ENCODE data around the gene C12orf50.
"Not testable (repeated sequence)": the region's sequence is repeated elsewhere in the genome, so short reads cannot be mapped to it uniquely, and the experiment has no call there.

C12orf50 gene

DNA sequence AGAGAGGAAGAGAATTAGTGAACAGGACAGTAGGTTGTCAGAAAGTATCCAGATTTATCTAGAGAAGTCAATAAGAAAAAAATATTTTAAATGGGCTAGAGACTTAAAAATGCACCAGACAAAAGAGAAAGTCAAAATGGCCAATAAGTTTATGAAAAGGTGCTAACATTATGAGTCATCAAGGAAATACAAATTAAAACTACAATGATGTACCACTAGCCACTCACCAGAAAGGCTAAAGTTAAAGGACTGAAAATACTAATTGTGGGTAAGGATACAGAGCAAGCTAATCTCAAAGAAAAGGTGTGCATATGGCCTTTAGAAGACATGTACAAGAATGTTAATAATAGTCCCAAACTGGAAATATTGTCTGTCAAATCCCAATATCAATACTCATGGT, 37.7 kb downstream of the C12orf50 start:
- no peak for DNase-seq (ENCODE audit: insufficient read length, low spot score)
- no peak for FAIRE-seq

DNA sequence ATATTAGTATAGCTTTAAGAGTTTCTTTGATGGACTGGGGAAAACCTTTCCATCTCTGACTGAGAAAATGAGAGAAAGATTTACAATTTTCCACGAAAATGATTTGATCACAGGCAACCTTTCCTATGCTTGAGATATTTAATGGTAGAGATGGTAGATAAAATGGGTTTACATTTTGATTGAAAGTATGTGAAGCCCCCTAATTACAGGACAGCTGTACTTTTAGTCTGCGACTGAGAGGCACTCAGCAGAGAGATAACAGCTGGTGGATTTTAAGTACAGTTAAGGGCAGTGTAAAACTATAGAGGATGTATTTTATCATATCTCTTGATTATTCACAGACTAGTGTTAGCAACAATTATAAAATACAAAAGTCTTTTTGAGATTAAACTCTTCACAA, 40.7 kb downstream of the C12orf50 start:
- DNase-seq (ENCODE audit: insufficient read length, low spot score), result no peak
- no peak for FAIRE-seq

DNA sequence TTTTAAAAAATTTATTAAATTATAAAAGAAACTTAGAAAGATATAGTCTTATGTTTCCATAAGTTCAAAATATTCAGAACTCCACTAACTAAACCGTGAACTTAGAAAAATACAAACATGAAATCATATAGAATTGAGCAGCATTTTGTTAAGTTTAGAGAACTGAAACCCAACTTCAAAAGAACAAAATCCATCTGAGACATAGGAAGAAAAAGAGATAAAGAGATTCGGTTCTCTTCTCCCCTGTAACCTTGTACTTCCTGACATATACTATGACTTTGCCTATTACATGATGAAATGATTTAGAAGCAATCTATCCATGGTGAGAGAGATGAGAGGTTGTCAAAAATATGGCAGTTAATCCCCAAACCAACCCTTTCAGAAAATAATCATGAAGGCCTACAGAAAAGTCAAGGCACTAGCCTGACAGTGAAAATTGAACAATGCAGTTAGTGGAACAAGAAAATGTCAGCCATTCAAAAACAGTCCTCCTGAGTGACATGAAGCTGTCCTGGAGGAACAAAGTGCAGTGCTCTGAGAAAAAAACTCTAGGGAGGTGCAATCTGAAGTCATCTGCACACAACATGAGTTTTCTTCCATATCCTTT, 44.0 kb downstream of the C12orf50 start:
- no peak for DNase-seq (ENCODE audit: insufficient read length, low spot score)
- no peak for FAIRE-seq

DNA sequence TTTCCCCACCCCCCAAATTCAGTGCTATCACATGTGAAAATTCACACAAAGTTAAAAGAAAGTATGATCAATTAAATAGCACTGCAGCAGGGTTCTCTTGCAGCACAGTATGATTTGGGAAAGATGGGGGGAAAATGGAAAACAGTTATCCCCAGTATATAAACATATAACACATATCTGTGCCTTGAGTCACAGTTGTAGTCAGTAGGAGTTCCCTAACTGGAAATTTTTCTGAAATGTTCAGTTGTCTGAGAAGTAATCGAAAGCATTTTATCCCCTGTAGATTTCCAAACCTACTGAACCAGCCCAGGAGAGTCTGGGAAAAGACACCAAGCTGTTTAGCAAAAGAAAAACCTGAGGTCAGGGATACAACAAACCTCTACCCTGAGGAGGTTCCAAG, 47.0 kb downstream of the C12orf50 start:
- no peak for FAIRE-seq
- DNase-seq (ENCODE audit: insufficient read length, low spot score), result no peak

DNA sequence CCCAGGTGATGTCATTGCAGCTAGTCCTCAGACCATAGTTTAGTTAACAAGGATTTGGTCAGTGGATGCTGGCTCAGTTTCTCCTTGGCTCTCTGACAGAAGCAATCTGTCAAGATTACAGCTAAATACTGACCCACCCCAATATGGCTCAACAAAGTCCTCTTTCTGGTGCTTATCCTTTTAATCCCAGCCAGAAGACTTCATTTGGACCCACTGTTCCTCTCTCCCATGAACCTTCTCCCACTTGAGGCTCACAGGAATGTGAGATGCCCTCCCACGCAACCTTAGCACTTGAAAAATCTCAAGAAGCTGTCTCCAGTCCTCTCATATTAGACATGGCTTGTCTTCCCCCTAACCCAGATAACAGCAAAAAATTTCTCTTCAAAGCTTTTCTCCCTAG, 47.7 kb downstream of the C12orf50 start:
- no peak for FAIRE-seq

DNA sequence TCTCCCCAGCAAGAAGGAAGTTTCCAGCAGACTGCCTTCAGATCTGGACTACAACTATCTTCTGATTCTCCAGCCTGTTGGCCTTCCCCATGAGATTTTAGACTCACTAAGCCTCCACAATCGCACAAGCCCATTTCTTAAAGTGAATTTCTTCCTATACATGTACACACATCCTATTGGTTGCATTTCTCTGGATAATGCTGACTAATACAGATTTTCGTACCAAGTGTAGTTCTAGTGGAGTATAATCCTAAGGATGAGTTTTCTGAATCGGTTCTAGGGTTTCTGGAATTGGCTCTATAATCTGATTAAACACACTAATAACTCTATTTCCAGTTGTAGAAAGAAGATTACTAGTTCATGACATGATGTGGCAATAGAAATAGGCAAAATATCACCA, 53.3 kb downstream of the C12orf50 start:
- FAIRE-seq (no peak), DNase-seq (ENCODE audit: insufficient read length, low spot score) (no peak)

More for the DNA sequence above, 47.7 kb downstream of the C12orf50 start:
- no peak for DNase-seq (ENCODE audit: insufficient read length, low spot score)

DNA sequence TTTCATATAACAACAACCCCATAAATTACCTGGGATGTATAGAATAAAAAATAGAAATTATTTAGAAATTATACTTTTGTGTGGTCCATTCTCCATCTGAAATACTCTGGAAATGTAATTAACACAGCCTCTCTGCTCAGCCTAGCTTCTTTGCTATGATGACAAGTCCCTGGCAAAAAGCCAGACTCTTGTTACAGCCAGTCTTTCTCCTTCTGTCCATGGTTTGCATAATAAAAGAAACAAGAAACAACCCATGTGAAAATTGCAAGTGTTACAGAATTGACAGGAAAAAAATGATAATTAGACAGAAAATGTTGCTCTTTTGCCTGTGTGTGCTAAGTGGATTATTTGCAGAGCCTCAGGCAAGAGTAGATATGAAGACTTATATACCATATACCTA, 61.3 kb downstream of the C12orf50 start:
- no peak for DNase-seq (ENCODE audit: insufficient read length, low spot score)

DNA sequence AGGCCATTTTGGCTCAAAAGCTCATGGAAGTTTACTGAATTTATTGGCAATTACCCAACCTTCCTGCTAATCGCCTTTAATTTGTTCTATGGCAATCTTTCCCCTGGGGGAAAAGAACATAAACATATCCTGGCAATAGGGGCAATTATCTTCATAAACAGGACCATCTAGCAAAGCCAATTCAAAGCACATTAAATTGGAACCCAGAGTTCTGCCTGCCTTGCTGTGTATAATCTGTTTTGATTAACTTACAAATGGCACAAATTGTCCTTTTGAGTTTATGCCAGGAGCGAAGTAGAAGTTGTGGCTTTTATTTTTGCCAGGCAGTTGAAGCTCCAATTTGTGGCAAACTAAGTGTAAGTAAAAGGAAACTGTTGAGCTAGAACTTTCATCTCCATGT, 68.6 kb downstream of the C12orf50 start:
- DNase-seq (ENCODE audit: insufficient read length, low spot score) (no peak), FAIRE-seq (no peak)

More for the DNA sequence above, 61.3 kb downstream of the C12orf50 start:
- FAIRE-seq, result no peak

DNA sequence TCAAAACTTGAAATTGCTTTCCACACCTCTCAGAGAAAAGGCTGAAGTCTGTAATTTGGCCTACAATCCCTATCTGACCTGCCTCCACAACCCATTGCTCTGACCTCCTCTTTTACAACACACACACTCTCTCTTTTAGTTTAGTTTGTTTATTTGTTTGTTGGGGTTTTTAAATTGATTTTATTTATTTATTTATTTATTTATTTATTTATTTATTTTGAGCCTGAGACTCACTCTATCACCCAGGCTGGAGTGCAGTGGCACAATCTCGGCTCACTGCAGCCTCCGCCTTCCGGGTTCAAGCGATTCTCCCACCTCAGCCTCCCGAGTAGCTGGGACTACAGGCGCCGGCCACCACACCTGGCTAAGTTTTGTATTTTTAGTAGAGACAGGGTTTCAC, 75.2 kb downstream of the C12orf50 start:
- DNase-seq (ENCODE audit: insufficient read length, low spot score); FAIRE-seq: not testable (repeated sequence)

DNA sequence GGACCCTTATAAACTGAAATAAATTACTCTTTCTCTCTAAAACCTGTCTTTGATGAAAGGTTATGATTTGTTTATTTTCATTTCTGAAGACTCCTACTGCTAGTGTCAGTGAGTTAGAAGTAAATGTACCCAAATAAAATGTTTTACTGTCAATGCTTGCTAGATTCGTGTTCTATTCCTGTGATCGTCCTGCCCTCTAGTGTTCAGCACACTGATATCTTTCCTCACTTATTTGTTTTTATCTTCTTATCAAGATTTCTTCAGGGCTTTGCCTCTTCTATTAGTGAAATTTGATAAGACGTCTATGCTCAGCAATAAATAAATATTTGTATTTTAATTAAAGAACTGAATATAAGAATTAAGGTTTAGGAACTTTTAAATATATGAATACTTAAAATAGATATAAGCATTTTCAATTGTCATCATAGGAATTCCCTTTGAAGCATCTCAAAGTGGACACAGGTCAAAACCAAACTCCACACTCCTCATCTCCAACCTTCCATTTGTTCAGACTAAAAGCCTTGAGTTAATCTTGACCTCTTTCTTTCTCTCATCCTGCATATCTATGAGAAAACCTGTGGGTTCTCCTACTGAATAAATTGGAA, 75.8 kb downstream of the C12orf50 start:
- DNase-seq (ENCODE audit: insufficient read length, low spot score) (no peak), FAIRE-seq (no peak)

DNA sequence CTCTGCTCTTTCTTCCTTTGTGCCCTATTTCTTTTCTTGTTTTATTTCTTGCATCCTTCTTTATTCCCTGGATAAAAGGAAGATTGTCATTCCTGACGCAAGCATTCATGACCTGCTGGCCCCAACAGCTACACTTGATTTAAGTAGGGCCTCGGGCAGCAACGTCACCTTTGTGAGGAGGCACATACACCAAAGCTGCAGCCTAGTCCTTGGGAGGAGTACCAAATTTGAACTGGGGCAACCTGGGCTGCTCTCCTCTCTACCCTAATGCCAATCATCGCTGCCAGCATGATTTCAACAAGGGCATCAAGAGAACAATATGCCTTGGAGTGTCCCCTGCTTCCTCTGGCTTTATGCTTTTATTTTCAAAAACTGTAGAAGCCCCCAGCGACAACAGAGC, 76.4 kb downstream of the C12orf50 start:
- FAIRE-seq, result no peak
- no peak for DNase-seq (ENCODE audit: insufficient read length, low spot score)

DNA sequence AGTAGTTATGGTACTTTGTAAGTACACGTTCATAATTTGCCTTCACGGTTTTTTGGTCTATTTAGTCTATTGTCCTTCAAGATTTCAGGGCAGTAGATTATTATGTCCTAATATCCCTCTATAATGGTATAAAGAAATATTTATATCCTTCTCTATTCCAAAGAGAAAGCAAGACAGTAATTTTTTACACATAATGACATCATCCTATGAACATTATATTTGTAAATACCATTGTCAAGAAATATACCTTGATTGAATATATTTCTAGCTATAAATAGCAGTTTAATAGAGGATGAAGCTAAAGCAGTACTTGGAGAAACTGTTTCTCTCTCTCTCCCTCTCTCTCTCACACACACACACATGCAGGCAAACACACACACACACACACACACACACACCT, 77.0 kb downstream of the C12orf50 start:
- FAIRE-seq, result no peak
- DNase-seq (ENCODE audit: insufficient read length, low spot score), result no peak

DNA sequence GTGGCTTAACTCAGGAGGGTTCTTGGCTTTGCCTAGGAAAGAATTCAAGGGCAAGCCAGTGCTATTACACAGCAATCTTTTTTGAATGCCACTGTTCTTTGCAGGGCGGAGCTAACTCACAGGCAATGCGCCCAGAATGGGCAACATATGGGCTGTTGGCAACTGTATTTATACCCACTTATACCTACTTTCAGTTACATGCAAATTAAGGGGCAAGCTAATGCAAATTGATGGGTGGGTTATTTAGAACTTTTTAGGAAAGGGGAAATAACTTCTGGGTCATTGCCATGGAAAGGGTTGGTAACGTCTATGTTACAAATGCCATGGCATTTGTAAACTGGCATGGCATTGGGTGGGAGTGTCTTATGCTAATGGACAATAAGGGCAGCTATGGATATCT, 85.4 kb downstream of the C12orf50 start:
- DNase-seq (ENCODE audit: insufficient read length, low spot score) (no peak), FAIRE-seq (no peak)

DNA sequence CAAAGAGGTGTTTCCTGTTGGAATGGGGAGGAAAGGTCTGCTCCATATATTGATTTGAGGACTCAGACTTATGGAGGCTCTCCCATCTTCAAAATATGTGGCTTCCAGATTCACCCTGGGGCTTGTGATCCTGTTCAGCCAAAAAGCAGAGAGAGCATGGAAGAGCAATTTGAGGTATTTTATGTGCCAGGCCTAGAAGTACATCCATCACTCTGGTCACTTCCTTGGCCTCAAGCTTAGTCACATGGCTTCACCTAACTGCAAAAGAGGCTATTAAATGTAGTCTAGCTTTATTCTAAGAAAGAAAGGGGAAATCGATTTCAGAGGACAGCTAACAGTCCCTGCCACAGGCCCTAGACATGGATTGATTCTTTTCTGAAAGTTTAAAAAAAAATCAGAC, 86.2 kb downstream of the C12orf50 start:
- FAIRE-seq, result no peak
- no peak for DNase-seq (ENCODE audit: insufficient read length, low spot score)

DNA sequence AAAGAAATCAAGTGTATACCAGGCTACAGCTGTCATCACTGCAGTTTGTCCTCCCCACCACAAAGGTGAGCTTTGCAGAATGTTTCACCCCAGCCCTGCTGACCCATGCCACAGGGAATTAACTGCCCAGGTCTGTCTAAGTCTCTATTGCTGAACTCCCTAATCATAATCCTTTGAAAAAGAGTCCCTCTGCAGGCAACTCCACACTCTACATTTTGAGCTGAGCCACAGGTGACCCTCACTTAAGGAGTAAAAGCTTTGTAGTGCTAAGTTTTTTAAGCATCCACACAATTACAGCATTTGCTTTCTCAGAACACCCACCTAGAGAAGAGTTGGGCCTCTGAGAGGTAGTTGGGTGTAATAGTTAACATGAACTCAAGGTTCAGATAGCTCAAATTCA, 90.0 kb downstream of the C12orf50 start:
- DNase-seq (ENCODE audit: insufficient read length, low spot score) (no peak), FAIRE-seq (no peak)

DNA sequence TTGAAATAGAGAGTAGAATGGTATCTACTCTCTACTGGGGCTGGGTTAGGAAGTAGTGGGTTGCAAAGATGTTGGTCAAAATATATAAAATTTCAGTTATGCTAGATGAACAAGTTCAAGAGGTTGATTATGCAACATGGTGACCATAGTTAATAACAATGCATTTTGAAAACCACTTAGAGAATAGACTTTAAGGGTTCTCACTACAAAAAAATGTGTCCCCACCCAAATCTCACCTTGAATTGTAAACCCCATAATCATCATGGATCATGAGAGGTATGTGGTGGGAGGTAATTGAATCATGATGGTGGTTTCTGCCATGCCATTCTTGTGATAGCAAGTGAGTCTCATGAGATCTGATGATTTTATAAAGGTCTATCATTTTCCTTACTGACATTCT, 94.0 kb downstream of the C12orf50 start:
- DNase-seq (ENCODE audit: insufficient read length, low spot score) (no peak), FAIRE-seq (no peak)

DNA sequence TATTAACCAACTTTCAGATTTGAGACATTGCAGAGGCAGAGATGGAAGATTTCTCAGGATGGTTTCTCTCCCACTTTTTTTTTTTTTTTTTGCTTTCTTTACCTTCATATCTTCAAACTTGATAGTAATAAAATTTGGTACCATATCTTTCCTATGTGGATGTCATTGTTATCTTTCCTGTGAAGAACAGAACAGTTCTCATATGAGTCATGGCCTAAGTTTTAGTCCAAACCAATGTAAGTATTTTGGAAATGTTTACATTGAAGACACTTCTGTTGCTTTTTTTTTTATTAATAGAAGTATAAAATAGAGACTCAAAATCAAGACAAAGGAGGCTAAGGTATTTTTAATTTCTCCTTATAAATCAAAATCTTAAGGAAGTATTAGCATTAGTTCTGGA, 95.2 kb downstream of the C12orf50 start:
- DNase-seq (ENCODE audit: insufficient read length, low spot score) (no peak), FAIRE-seq (no peak)

DNA sequence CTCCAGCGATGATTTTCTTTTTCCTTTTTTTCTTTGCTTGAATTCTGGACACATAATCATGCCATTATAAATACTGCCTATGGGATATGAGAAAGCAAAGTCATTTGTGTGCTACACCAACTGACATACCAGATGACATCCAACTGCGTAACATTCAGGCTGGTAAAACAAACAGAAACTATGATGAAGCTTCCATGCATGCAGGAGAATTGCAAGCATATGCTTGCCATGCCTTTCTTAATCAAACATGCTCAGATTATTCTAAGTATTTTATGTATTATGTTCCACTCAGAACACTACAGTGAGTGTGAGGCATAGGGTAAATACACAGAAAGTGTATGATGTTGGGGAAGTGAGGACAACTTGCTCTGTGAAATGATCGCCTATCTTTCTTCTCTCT, 97.4 kb downstream of the C12orf50 start:
- no peak for FAIRE-seq
- no peak for DNase-seq (ENCODE audit: insufficient read length, low spot score)

DNA sequence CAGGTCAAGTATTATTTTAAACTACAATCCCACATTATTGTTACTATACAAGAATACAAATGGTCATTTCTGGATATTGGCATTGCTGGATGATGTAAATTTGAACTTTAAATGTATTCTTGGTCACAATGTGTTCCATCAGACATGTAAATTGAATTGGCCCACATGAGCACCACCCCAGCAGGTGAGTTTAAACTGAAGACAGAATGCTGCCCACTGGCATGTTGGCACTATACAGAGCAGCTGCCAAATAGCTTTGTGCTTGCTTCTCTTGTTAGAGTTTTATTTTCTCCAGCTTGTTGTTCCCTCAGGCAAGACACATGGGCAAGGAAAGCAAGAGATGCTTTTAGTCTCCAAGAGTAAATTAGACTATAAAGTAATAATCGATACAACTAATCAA, 98.6 kb downstream of the C12orf50 start:
- DNase-seq (ENCODE audit: insufficient read length, low spot score) (no peak), FAIRE-seq (no peak)

All from GM19239 (cell line).